T-helper 1 cell treated with Interleukin-12 subunit alpha and Interleukin-12 subunit beta and Interleukin-4 antibody, amounts not matched to agents 30 ng/mL and 1 ng/mL, for 36 hours (primary cell): ENCODE results near the gene BANP. TPM values are rescaled to one million over a fixed set of nuclear protein-coding genes. Genes with fewer than 3 reads are reported as not detected.
"Not testable (repeated sequence)": the region's sequence is repeated elsewhere in the genome, so short reads cannot be mapped to it uniquely, and the experiment has no call there.

Source experiments
- intact Hi-C: fragments of 100-400 bp; cut with micrococcal nuclease; formaldehyde crosslinking; loops from one replicate; pipeline ENCODE4 v1.15.1; 2024
- total RNA-seq: library from RNA; stranded (reverse); gene quantifications from 2 replicates; pipeline ENCODE4 v1.2.3, GENCODE V29; 2022

Gene BANP
- 40.9 and 43.7 TPM in 2 replicates for total RNA-seq

GRCh38 chr16:87950765-87951551 is at the start of gene BANP:
Gene BANP (plus strand): TSS chr16:87951434. CDS start chr16:87975116, 23,682 bp downstream.
- intact Hi-C loops: loop anchor here (1.0 to 10.0 kb wide), 13 partner anchors 56 to 1396 kb away; partner anchors contain the start of genes APRT, C16orf95, MTHFSD and MVD

- intact Hi-C loops: not testable (repeated sequence)
These were observed 46.3 kb upstream of the BANP start for GRCh38 chr16:87904963-87905362.

- intact Hi-C loops: not testable (repeated sequence)
These were observed 45.7 kb upstream of the BANP start for GRCh38 chr16:87905521-87905920.

- intact Hi-C loops: not testable (repeated sequence)
These were observed 43.1 kb upstream of the BANP start for GRCh38 chr16:87908101-87908500.

GRCh38 chr16:87909203-87909935 is 41.9 kb upstream of the BANP start:
- intact Hi-C loops: loop anchor here (1.0 kb wide), 5 partner anchors 14 to 130 kb away; no protein-coding TSS in a partner anchor

- intact Hi-C loops: not testable (repeated sequence)
These were observed 40.0 kb upstream of the BANP start for GRCh38 chr16:87911106-87911763.

- intact Hi-C loops: not testable (repeated sequence)
These were observed 38.5 kb upstream of the BANP start for GRCh38 chr16:87912691-87913090.

GRCh38 chr16:87914021-87914725 is 37.1 kb upstream of the BANP start:
- intact Hi-C loops: not testable (repeated sequence)

- intact Hi-C loops: no loop called here
These were observed 36.4 kb upstream of the BANP start for GRCh38 chr16:87914812-87915211.

- intact Hi-C loops: no loop called here
These were observed 33.7 kb upstream of the BANP start for GRCh38 chr16:87917503-87917902.

GRCh38 chr16:87918338-87918737 is 32.9 kb upstream of the BANP start:
- intact Hi-C loops: no loop called here

- intact Hi-C loops: no loop called here
These were observed 32.2 kb upstream of the BANP start for GRCh38 chr16:87918866-87919680.

- intact Hi-C loops: no loop called here
These were observed 31.6 kb upstream of the BANP start for GRCh38 chr16:87919681-87919994.

GRCh38 chr16:87921236-87921773 is 29.9 kb upstream of the BANP start:
- intact Hi-C loops: no loop called here

- intact Hi-C loops: no loop called here
These were observed 28.9 kb upstream of the BANP start for GRCh38 chr16:87922250-87922871.

GRCh38 chr16:87924041-87924810 is 27.0 kb upstream of the BANP start:
- intact Hi-C loops: no loop called here

- intact Hi-C loops: no loop called here
These were observed 26.2 kb upstream of the BANP start for GRCh38 chr16:87924811-87925670.
